ENCODE measurements around the gene TMEM167A. TPM values are rescaled to one million over a fixed set of nuclear protein-coding genes. Genes with fewer than 3 reads are reported as not detected.

TMEM167A gene
- total RNA-seq, 8 experiments from 2014 or later: 48.7 to 109 (median 77.8) TPM

GRCh38 chr5:83038924-83039323 lies 38.3 kb downstream of the TMEM167A start:
- in situ Hi-C loops (cut with MboI; ENCODE audit: low pct_unique_long_range_greater_than_20kb in 2 of 9, low sequenced_read_pairs in 9 of 9, unreplicated experiment in 9 of 9): no loop called here
- no peak for ATAC-seq (replicated peaks in 6 of 8)
- Histone ChIP-seq H3K4me1 (replicated peaks in 1 of 2) (peaks cover 14 to 21% of the 10 kb centered on the region in 2 donors), H3K4me3 (no peak overlapping the region), H3K27ac (no peak overlapping the region)
- 75 to 100% (median 95%) methylated on average over 1 to 3 of the region's 3 CpGs; no CpG with 5 or more reads in 1 of the 10 experiments for WGBS, 10 experiments

GRCh38 chr5:83036991-83037575 lies 40.1 kb downstream of the TMEM167A start:
- Histone ChIP-seq H3K27ac (no peak overlapping the region), H3K4me3 (no peak overlapping the region), H3K4me1 (replicated peaks in 1 of 2) (peaks cover 14 to 21% of the 10 kb centered on the region in 2 donors)
- WGBS, 10 experiments: 13 to 82% (median 61%) methylated on average over 1 to 4 of the region's 4 CpGs
- in situ Hi-C loops (cut with MboI; ENCODE audit: low pct_unique_long_range_greater_than_20kb in 2 of 9, low sequenced_read_pairs in 9 of 9, unreplicated experiment in 9 of 9): no loop called here
- no peak for ATAC-seq (replicated peaks in 6 of 8)

GRCh38 chr5:83035373-83036100 lies 41.7 kb downstream of the TMEM167A start:
- no peak overlapping the region for H3K27ac ChIP-seq

GRCh38 chr5:83034528-83035207 lies 42.5 kb downstream of the TMEM167A start:
- ATAC-seq (replicated peaks in 6 of 8): no peak
- Histone ChIP-seq H3K4me1 (replicated peaks in 1 of 2) (peaks cover 14 to 21% of the 10 kb centered on the region in 2 donors), H3K4me3 (no peak overlapping the region), H3K27ac (no peak overlapping the region)
- WGBS, 10 experiments: 67 to 100% (median 95%) methylated on average over 1 to 4 of the region's 4 CpGs
- in situ Hi-C loops (cut with MboI; ENCODE audit: low pct_unique_long_range_greater_than_20kb in 2 of 9, low sequenced_read_pairs in 9 of 9, unreplicated experiment in 9 of 9): no loop called here

More at GRCh38 chr5:83035373-83036100, 41.7 kb downstream of the TMEM167A start:
- Histone ChIP-seq H3K4me3 (no peak overlapping the region), H3K4me1 (replicated peaks in 1 of 2) (peaks cover 14 to 21% of the 10 kb centered on the region in 2 donors)
- 55 to 90% (median 75%) methylated on average over 1 to 4 of the region's 5 CpGs; no CpG with 5 or more reads in 6 of the 10 experiments for WGBS, 10 experiments
- peak in 5 of 8 experiments; percentile 70 to 97 (median 84) for ATAC-seq (replicated peaks in 6 of 8)
- in situ Hi-C loops (cut with MboI; ENCODE audit: low pct_unique_long_range_greater_than_20kb in 2 of 9, low sequenced_read_pairs in 9 of 9, unreplicated experiment in 9 of 9): no loop called here

DNA sequence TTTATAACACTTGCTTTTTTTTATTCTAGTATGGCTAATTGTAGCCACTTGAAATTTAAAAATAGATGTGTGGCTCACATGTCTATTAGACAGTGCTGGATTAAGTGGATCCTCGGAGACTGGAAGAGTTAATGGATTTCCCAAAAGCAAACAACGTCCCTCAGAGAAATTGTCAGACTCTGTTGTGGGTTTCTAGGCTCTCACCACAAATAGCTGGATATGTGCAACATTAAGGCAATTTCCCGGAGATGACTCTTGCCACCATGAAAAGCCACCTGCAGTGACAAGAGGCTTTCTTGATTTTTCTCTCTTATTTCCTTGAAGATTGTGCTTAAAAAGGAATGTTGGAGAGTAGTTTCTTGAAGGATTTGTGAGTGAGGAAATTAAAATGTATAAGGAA lies 43.2 kb downstream of the TMEM167A start:
- peak in 1 of 8 experiments; percentile 45 for ATAC-seq (replicated peaks in 6 of 8)
- Histone ChIP-seq H3K4me3 (no peak overlapping the region), H3K27ac (no peak overlapping the region), H3K4me1 (replicated peaks in 1 of 2) (peaks cover 14 to 21% of the 10 kb centered on the region in 2 donors)
- in situ Hi-C loops (cut with MboI; ENCODE audit: low pct_unique_long_range_greater_than_20kb in 2 of 9, low sequenced_read_pairs in 9 of 9, unreplicated experiment in 9 of 9): no loop called here
- WGBS, 10 experiments: 14 to 100% (median 75%) methylated on average over 1 to 3 of the region's 3 CpGs

GRCh38 chr5:83031381-83031780 lies 45.8 kb downstream of the TMEM167A start:
- WGBS, 10 experiments: 83 to 100% (median 90%) methylated on average over 1 of the region's 1 CpG; no CpG with 5 or more reads in 3 of the 10 experiments
- peak in 2 of 8 experiments; percentile 51 to 64 for ATAC-seq (replicated peaks in 6 of 8)

GRCh38 chr5:83029912-83030311 lies 47.3 kb downstream of the TMEM167A start:
- H3K4me1 ChIP-seq (replicated peaks in 1 of 2): peaks cover 0 to 2% of the 10 kb centered on the region in 2 donors
- no peak overlapping the region for H3K27ac ChIP-seq
- in situ Hi-C loops (cut with MboI; ENCODE audit: low pct_unique_long_range_greater_than_20kb in 2 of 9, low sequenced_read_pairs in 9 of 9, unreplicated experiment in 9 of 9): no loop called here
- ATAC-seq (replicated peaks in 6 of 8): peak in 2 of 8 experiments; percentile 51 to 54
- H3K4me3 ChIP-seq: no peak overlapping the region
- WGBS, 10 experiments: 67 to 100% (median 90%) methylated on average over 1 to 2 of the region's 2 CpGs; no CpG with 5 or more reads in 6 of the 10 experiments

More at GRCh38 chr5:83031381-83031780, 45.8 kb downstream of the TMEM167A start:
- Histone ChIP-seq H3K4me3 (no peak overlapping the region), H3K4me1 (replicated peaks in 1 of 2) (peaks cover 1 to 12% of the 10 kb centered on the region in 2 donors), H3K27ac (no peak overlapping the region)
- in situ Hi-C loops (cut with MboI; ENCODE audit: low pct_unique_long_range_greater_than_20kb in 2 of 9, low sequenced_read_pairs in 9 of 9, unreplicated experiment in 9 of 9): no loop called here

DNA sequence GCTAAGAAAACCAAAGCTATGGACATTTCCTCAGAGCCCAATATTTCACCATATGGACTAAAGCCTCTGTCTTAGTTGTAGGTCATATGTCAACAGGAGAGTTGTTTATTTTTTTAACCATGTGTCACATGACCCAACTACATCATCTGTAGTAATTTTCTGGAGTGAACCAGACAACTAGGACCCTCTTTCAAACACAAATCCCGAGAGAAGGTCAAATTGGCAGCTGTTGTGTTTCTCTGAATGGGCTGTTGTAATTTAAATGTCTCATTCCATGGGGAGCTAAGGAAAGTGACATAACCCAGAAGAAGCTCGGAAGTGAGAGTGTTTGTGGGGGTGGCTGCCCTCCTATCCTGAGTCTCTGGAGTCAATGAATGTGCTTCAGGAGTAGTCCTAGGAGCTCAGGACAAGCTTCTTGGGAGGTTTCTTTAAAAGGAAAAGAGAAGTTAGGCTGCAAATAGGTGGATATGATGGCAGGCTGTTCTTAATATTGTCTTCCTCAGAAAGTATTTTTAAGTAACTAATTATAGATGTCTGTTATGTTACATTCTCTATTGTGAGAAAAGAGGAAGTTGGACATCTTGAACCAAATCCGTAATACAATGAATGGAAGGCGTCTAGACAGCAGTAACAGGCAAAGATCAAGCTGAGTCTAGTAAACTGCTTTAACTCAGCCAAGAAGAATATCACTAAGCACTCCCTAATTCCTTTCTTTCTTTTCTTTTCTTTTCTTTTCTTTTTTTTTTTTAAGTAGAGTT lies 50.1 kb downstream of the TMEM167A start:
- no peak overlapping the region for H3K4me3 ChIP-seq
- no peaks in the 10 kb centered on the region for H3K4me1 ChIP-seq (replicated peaks in 1 of 2)
- H3K27ac ChIP-seq: no peak overlapping the region
- in situ Hi-C loops (cut with MboI; ENCODE audit: low pct_unique_long_range_greater_than_20kb in 2 of 9, low sequenced_read_pairs in 9 of 9, unreplicated experiment in 9 of 9): no loop called here
- ATAC-seq (replicated peaks in 6 of 8): peak in 5 of 8 experiments; percentile 12 to 80 (median 67)
- 34 to 91% (median 64%) methylated on average over 2 to 4 of the region's 4 CpGs; no CpG with 5 or more reads in 1 of the 10 experiments for WGBS, 10 experiments

- no peak overlapping the region for H3K4me3 ChIP-seq
- WGBS, 10 experiments: 9 to 80% (median 25%) methylated on average over 1 to 2 of the region's 2 CpGs; no CpG with 5 or more reads in 5 of the 10 experiments
- in situ Hi-C loops (cut with MboI; ENCODE audit: low pct_unique_long_range_greater_than_20kb in 2 of 9, low sequenced_read_pairs in 9 of 9, unreplicated experiment in 9 of 9): no loop called here
- no peak overlapping the region for H3K27ac ChIP-seq
- no peaks in the 10 kb centered on the region for H3K4me1 ChIP-seq (replicated peaks in 1 of 2)
- peak in 5 of 8 experiments; percentile 6 to 56 (median 27) for ATAC-seq (replicated peaks in 6 of 8)
Measured at GRCh38 chr5:83026516-83026915, 50.7 kb downstream of the TMEM167A start.

GRCh38 chr5:83025690-83026478 lies 51.3 kb downstream of the TMEM167A start:
- Histone ChIP-seq H3K4me3 (no peak overlapping the region), H3K27ac (no peak overlapping the region), H3K4me1 (replicated peaks in 1 of 2) (no peaks in the 10 kb centered on the region)
- in situ Hi-C loops (cut with MboI; ENCODE audit: low pct_unique_long_range_greater_than_20kb in 2 of 9, low sequenced_read_pairs in 9 of 9, unreplicated experiment in 9 of 9): no loop called here
- 14 to 90% (median 72%) methylated on average over 1 to 8 of the region's 8 CpGs for WGBS, 10 experiments
- ATAC-seq (replicated peaks in 6 of 8): peak in 1 of 8 experiments; percentile 64

- peaks cover 0 to 3% of the 10 kb centered on the region in 2 donors for H3K4me1 ChIP-seq (replicated peaks in 1 of 2)
- WGBS, 10 experiments: 33 to 100% (median 99%) methylated on average over 1 to 4 of the region's 4 CpGs; no CpG with 5 or more reads in 2 of the 10 experiments
- H3K27ac ChIP-seq: no peak overlapping the region
- no peak overlapping the region for H3K4me3 ChIP-seq
- ATAC-seq (replicated peaks in 6 of 8): no peak
- in situ Hi-C loops (cut with MboI; ENCODE audit: low pct_unique_long_range_greater_than_20kb in 2 of 9, low sequenced_read_pairs in 9 of 9, unreplicated experiment in 9 of 9): no loop called here
Measured at GRCh38 chr5:83022334-83022733, 54.9 kb downstream of the TMEM167A start.

- no peak for ATAC-seq (replicated peaks in 6 of 8)
- Histone ChIP-seq H3K27ac (no peak overlapping the region), H3K4me3 (no peak overlapping the region), H3K4me1 (replicated peaks in 1 of 2) (peaks cover 0 to 2% of the 10 kb centered on the region in 2 donors)
- WGBS, 10 experiments: 0 to 73% (median 26%) methylated on average over 1 to 2 of the region's 2 CpGs; no CpG with 5 or more reads in 2 of the 10 experiments
- in situ Hi-C loops (cut with MboI; ENCODE audit: low pct_unique_long_range_greater_than_20kb in 2 of 9, low sequenced_read_pairs in 9 of 9, unreplicated experiment in 9 of 9): no loop called here
Measured at GRCh38 chr5:83015676-83016075, 61.5 kb downstream of the TMEM167A start.

All from motor neuron (in vitro differentiated cells).